ENCODE data around the gene GREB1L. TPM values are rescaled to one million over a fixed set of nuclear protein-coding genes. Genes with fewer than 3 reads are reported as not detected.

The GREB1L gene
- total RNA-seq, 2 experiments from 2014 or later = not detected

- Histone ChIP-seq H3K27me3 (ENCODE audit: control insufficient read depth in 1 of 2, insufficient read depth in 2 of 2, low read length in 2 of 2) (no peaks in the 10 kb centered on the region), H3K4me1 (ENCODE audit: insufficient read depth, low read length) (no peaks in the 10 kb centered on the region), H3K27ac (ENCODE audit: low read depth in 1 of 2, low read length in 2 of 2) (no peak overlapping the region), H3K9me3 (ENCODE audit: control insufficient read depth in 1 of 2, insufficient read depth in 1 of 2, low read length in 2 of 2) (no peaks in the 10 kb centered on the region), H3K4me3 (ENCODE audit: low read length) (no peak overlapping the region), H3K36me3 (ENCODE audit: insufficient read depth, low read length) (no peaks in the 10 kb centered on the region)
- Mint-ChIP-seq H3K27ac (no peak overlapping the region), H3K4me3 (no peak overlapping the region), H3K36me3 (ENCODE audit: low read depth) (no peaks in the 10 kb centered on the region), H3K27me3 (peaks cover 8% of the 10 kb centered on the region), H3K9me3 (no peaks in the 10 kb centered on the region), H3K4me1 (ENCODE audit: low read depth) (no peaks in the 10 kb centered on the region)
- no peak for TF ChIP-seq CTCF (IDR thresholded peaks at IDR 0.05)
- intact Hi-C loops (cut with DNase I, micrococcal nuclease) = no loop called here
- CTCF ChIA-PET = no interaction called here
- DNase-seq = no peak
- POLR2A ChIA-PET = no interaction called here
- ATAC-seq (ENCODE audit: poor library complexity) = no peak
Observed at GRCh38 chr18:21269349-21269748, 27.3 kb downstream of the GREB1L start.

- peaks cover 8% of the 10 kb centered on the region for H3K27me3 Mint-ChIP-seq
- no peaks in the 10 kb centered on the region for H3K36me3 ChIP-seq (ENCODE audit: insufficient read depth, low read length)
- H3K27ac Mint-ChIP-seq = no peak overlapping the region
Observed at GRCh38 chr18:21270453-21270852, 28.4 kb downstream of the GREB1L start.

GRCh38 chr18:21272016-21272579, 30.1 kb downstream of the GREB1L start:
- Mint-ChIP-seq H3K27ac (no peak overlapping the region), H3K27me3 (no peaks in the 10 kb centered on the region), H3K36me3 (ENCODE audit: low read depth) (no peaks in the 10 kb centered on the region), H3K4me3 (no peak overlapping the region), H3K4me1 (ENCODE audit: low read depth) (no peaks in the 10 kb centered on the region), H3K9me3 (no peaks in the 10 kb centered on the region)
- Histone ChIP-seq H3K36me3 (ENCODE audit: insufficient read depth, low read length) (no peaks in the 10 kb centered on the region), H3K27ac (ENCODE audit: low read depth in 1 of 2, low read length in 2 of 2) (no peak overlapping the region), H3K4me1 (ENCODE audit: insufficient read depth, low read length) (no peaks in the 10 kb centered on the region), H3K4me3 (ENCODE audit: low read length) (no peak overlapping the region), H3K27me3 (ENCODE audit: control insufficient read depth in 1 of 2, insufficient read depth in 2 of 2, low read length in 2 of 2) (no peaks in the 10 kb centered on the region), H3K9me3 (ENCODE audit: control insufficient read depth in 1 of 2, insufficient read depth in 1 of 2, low read length in 2 of 2) (peaks cover 0 to 3% of the 10 kb centered on the region in 2 experiments)
- TF ChIP-seq CTCF (IDR thresholded peaks at IDR 0.05) = no peak
- ATAC-seq (ENCODE audit: poor library complexity) (no peak), DNase-seq (no peak)
- POLR2A ChIA-PET = interaction anchor here (0.7 kb wide), 1 partner anchor 83 kb away, joined by 3 read pairs; no protein-coding TSS in a partner anchor
- CTCF ChIA-PET = no interaction called here
- intact Hi-C loops (cut with DNase I, micrococcal nuclease) = no loop called here

More at GRCh38 chr18:21270453-21270852, 28.4 kb downstream of the GREB1L start:
- no peaks in the 10 kb centered on the region for H3K36me3 Mint-ChIP-seq (ENCODE audit: low read depth)
- ATAC-seq (ENCODE audit: poor library complexity) = no peak
- intact Hi-C loops (cut with DNase I, micrococcal nuclease) = no loop called here
- no peaks in the 10 kb centered on the region for H3K27me3 ChIP-seq (ENCODE audit: control insufficient read depth in 1 of 2, insufficient read depth in 2 of 2, low read length in 2 of 2)
- H3K9me3 ChIP-seq (ENCODE audit: control insufficient read depth in 1 of 2, insufficient read depth in 1 of 2, low read length in 2 of 2) = no peaks in the 10 kb centered on the region
- ChIA-PET POLR2A (no interaction called here), CTCF (no interaction called here)
- H3K4me1 ChIP-seq (ENCODE audit: insufficient read depth, low read length) = no peaks in the 10 kb centered on the region
- no peaks in the 10 kb centered on the region for H3K9me3 Mint-ChIP-seq
- H3K4me3 ChIP-seq (ENCODE audit: low read length) = no peak overlapping the region
- TF ChIP-seq CTCF (IDR thresholded peaks at IDR 0.05) = no peak
- DNase-seq = no peak
- H3K4me3 Mint-ChIP-seq = no peak overlapping the region
- H3K27ac ChIP-seq (ENCODE audit: low read depth in 1 of 2, low read length in 2 of 2) = no peak overlapping the region
- H3K4me1 Mint-ChIP-seq (ENCODE audit: low read depth) = no peaks in the 10 kb centered on the region
